ENCODE measurements around the gene FOXA3. TPM values are rescaled to one million over a fixed set of nuclear protein-coding genes. Genes with fewer than 3 reads are reported as not detected.

Gene FOXA3
- total RNA-seq, 1 experiment from 2014 or later: 22.2 TPM

- no peak for TF ChIP-seq CTCF (conservative IDR thresholded peaks at IDR 0.05)
- no peak overlapping the region for H3K9ac ChIP-seq (ENCODE audit: extremely low read depth, insufficient read length, low read length)
These were observed 56.3 kb downstream of the FOXA3 start for GRCh38 chr19:45920458-45920857.

More at GRCh38 chr19:45920458-45920857, 56.3 kb downstream of the FOXA3 start:
- H2BK120ac ChIP-seq (ENCODE audit: low read depth, low read length, poor library complexity, severe bottlenecking): no peak overlapping the region
- no peak for DNase-seq
- H2BK20ac ChIP-seq (ENCODE audit: low read depth, low read length, poor library complexity, severe bottlenecking): no peak overlapping the region
- H4K20me1 ChIP-seq (ENCODE audit: control insufficient read depth, insufficient read depth, insufficient read length): no peaks in the 10 kb centered on the region
- Mint-ChIP-seq H3K27ac (peak overlapping the region in 1 of 3 experiments; percentile 80; a peak in 2 of 7 replicates), H3K36me3 (ENCODE audit: insufficient read depth in 1 of 3, low read depth in 3 of 3) (no peaks in the 10 kb centered on the region), H3K9me3 (no peaks in the 10 kb centered on the region), H3K27me3 (ENCODE audit: low read depth) (peaks cover 16% of the 10 kb centered on the region; the same call in 1 of the 2 replicates), H3K4me1 (peaks cover 5 to 15% of the 10 kb centered on the region in 2 experiments; a peak in 3 of 4 replicates), H3K4me3 (no peak overlapping the region)
- no peaks in the 10 kb centered on the region for H3K4me1 ChIP-seq (ENCODE audit: insufficient read depth, low read length)
- no peak overlapping the region for H3K27ac ChIP-seq (ENCODE audit: insufficient read length, low read depth, low read length)
- H2AK5ac ChIP-seq (ENCODE audit: insufficient read length, low read length): no peak overlapping the region
- H4K91ac ChIP-seq (ENCODE audit: insufficient read length, low read depth, low read length): no peak overlapping the region
- no peak overlapping the region for H2AFZ ChIP-seq (ENCODE audit: low read length)
- H3K79me2 ChIP-seq (ENCODE audit: insufficient read depth, low read length): no peaks in the 10 kb centered on the region
- no peak overlapping the region for H3K4me2 ChIP-seq (ENCODE audit: insufficient read depth, insufficient read length, low read length)
- no peak overlapping the region for H4K5ac ChIP-seq (ENCODE audit: insufficient read length, low read depth, low read length)
- no peak overlapping the region for H3T11ph ChIP-seq (ENCODE audit: low read length)
- H2BK5ac ChIP-seq (ENCODE audit: insufficient read length, low read length): no peak overlapping the region
- H3K18ac ChIP-seq (ENCODE audit: insufficient read length, low read depth, low read length): no peak overlapping the region
- no peaks in the 10 kb centered on the region for H3K79me1 ChIP-seq (ENCODE audit: insufficient read depth, low read depth, low read length, poor library complexity, severe bottlenecking)
- no peak overlapping the region for H3K14ac ChIP-seq (ENCODE audit: insufficient read depth, low read length)
- no CpG with 5 or more reads among the region's 8 CpGs for WGBS (ENCODE audit: extremely low coverage, insufficient read length, low lambda C conversion rate)
- H3K27me3 ChIP-seq (ENCODE audit: insufficient read depth, low read length): no peaks in the 10 kb centered on the region
- H3K23me2 ChIP-seq (ENCODE audit: insufficient read length, low read depth, low read length, poor library complexity, severe bottlenecking): no peaks in the 10 kb centered on the region
- no peak overlapping the region for H3K23ac ChIP-seq (ENCODE audit: insufficient read length, low read depth, low read length)
- no peak overlapping the region for H2BK12ac ChIP-seq (ENCODE audit: insufficient read length, low read depth, low read length)
- H4K8ac ChIP-seq (replicated peaks; ENCODE audit: insufficient read length, low read depth, low read length): no peak overlapping the region
- H3K4ac ChIP-seq (ENCODE audit: low read depth, low read length): no peak overlapping the region
- H3K9me3 ChIP-seq (ENCODE audit: control insufficient read depth, low read depth, low read length): no peaks in the 10 kb centered on the region
- H2BK15ac ChIP-seq (ENCODE audit: low read depth, low read length): no peak overlapping the region
- no peak overlapping the region for H3K56ac ChIP-seq (ENCODE audit: insufficient read length, low read depth, low read length)
